ENCODE measurements around the gene PLCB1.

Gene PLCB1

GRCh38 chr20:8209061-8209460 lies 77.0 kb downstream of the PLCB1 start:
- no peak for TF ChIP-seq CTCF (IDR thresholded peaks at IDR 0.05)
- Histone ChIP-seq H3K27ac (no peak overlapping the region), H3K4me3 (no peak overlapping the region)
- no peak for DNase-seq (ENCODE audit: low spot score)

GRCh38 chr20:8210749-8211148 lies 78.7 kb downstream of the PLCB1 start:
- H3K4me3 ChIP-seq = no peak overlapping the region
- TF ChIP-seq CTCF (IDR thresholded peaks at IDR 0.05) = no peak
- DNase-seq (ENCODE audit: low spot score) = no peak
- no peak overlapping the region for H3K27ac ChIP-seq

GRCh38 chr20:8212286-8212685 lies 80.2 kb downstream of the PLCB1 start:
- TF ChIP-seq CTCF (IDR thresholded peaks at IDR 0.05) = no peak
- no peak overlapping the region for H3K27ac ChIP-seq
- DNase-seq (ENCODE audit: low spot score) = no peak
- H3K4me3 ChIP-seq = no peak overlapping the region

- no peak for DNase-seq (ENCODE audit: low spot score)
- Histone ChIP-seq H3K4me3 (no peak overlapping the region), H3K27ac (no peak overlapping the region)
- no peak for TF ChIP-seq CTCF (IDR thresholded peaks at IDR 0.05)
Observed at GRCh38 chr20:8213270-8213669, 81.2 kb downstream of the PLCB1 start.

GRCh38 chr20:8213831-8214587 lies 81.9 kb downstream of the PLCB1 start:
- H3K27ac ChIP-seq = peak overlapping the region in 1 of 2 donors; percentile 49
- no peak for DNase-seq (ENCODE audit: low spot score)
- H3K4me3 ChIP-seq = peak overlapping the region; percentile 44
- no peak for TF ChIP-seq CTCF (IDR thresholded peaks at IDR 0.05)

GRCh38 chr20:8215361-8215781 lies 83.3 kb downstream of the PLCB1 start:
- no peak for TF ChIP-seq CTCF (IDR thresholded peaks at IDR 0.05)
- H3K4me3 ChIP-seq = no peak overlapping the region
- no peak overlapping the region for H3K27ac ChIP-seq
- no peak for DNase-seq (ENCODE audit: low spot score)
